ENCODE results near the gene MAPK1.

DNA sequence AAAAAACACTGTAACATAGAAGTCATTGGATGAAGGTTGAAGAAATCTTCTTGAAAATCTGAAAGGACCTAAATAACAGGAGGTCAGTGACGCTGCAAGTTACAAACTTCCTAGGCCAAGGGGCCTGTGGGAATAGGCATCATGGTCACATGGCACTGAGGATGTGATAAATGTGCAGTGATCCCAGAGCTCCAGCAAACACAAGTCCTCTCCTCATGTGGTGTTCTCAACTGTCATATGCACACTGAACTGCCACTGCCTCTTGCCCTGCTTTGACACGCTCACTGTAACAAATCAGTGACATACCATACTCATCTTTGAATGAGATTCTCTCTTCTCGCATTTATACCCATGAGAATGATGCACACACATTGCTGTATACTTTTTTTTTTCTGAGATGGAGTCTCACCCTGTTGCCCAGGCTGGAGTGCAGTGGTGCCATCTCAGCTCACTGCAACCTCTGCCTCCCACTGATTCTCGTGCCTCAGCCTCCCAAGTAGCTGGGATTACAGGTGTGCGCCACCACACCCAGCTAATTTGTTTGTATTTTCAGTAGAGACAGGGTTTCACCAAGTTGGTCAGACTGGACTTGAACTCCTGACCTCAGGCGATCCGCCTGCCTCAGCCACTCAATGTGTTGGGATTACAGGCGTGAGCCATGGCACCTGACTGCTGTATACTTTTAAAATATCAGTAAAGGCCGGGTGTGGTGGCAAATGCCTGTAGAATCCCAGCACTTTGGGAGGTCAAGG is 66.7 kb downstream of the MAPK1 start:
- no peak for TF ChIP-seq ZNF274 (IDR thresholded peaks at IDR 0.05; ENCODE audit: low read depth, low read length)
- no peak for TF ChIP-seq YY1 (IDR thresholded peaks at IDR 0.05; ENCODE audit: insufficient read depth, insufficient read length)
- TF ChIP-seq SUZ12 (IDR thresholded peaks at IDR 0.05; ENCODE audit: extremely low read depth, insufficient read depth, insufficient read length), result no peak
